Rectal smooth muscle tissue (tissue), 1 donor: ENCODE data around the gene RHD.
"Not testable (repeated sequence)": the region's sequence is repeated elsewhere in the genome, so short reads cannot be mapped to it uniquely, and the experiment has no call there.

Experiments used
- H3K27ac ChIP-seq: one replicate; pipeline ENCODE4 v1.7.0; 2013; ENCODE audit warnings: low read depth, low read length, inconsistent platforms
- H3K27me3 ChIP-seq: one replicate; pipeline ENCODE4 v1.7.0; 2013; ENCODE audit warnings: low read length; ENCODE audit not compliant: control insufficient read depth, insufficient read depth
- H3K36me3 ChIP-seq: one replicate; pipeline ENCODE4 v1.7.0; 2013; ENCODE audit warnings: low read length; ENCODE audit not compliant: control insufficient read depth, insufficient read depth
- H3K4me1 ChIP-seq: one replicate; pipeline ENCODE4 v1.7.0; 2013; ENCODE audit warnings: low read length; ENCODE audit not compliant: control insufficient read depth, insufficient read depth
- H3K4me3 ChIP-seq: one replicate; pipeline ENCODE4 v1.7.0; 2013; ENCODE audit warnings: low read length
- H3K9ac ChIP-seq: one replicate; pipeline ENCODE4 v1.7.0; 2013; ENCODE audit warnings: low read length

The RHD gene

GRCh38 chr1:25349606-25350005, 77.3 kb downstream of the RHD start:
- H3K27me3 ChIP-seq = no peaks in the 10 kb centered on the region
- H3K27ac ChIP-seq = no peak overlapping the region
- peaks cover 8% of the 10 kb centered on the region for H3K36me3 ChIP-seq
- H3K9ac ChIP-seq = no peak overlapping the region
- no peaks in the 10 kb centered on the region for H3K4me1 ChIP-seq
- no peak overlapping the region for H3K4me3 ChIP-seq

GRCh38 chr1:25355841-25356395, 83.6 kb downstream of the RHD start:
- Histone ChIP-seq H3K27me3 (no peaks in the 10 kb centered on the region), H3K4me1 (no peaks in the 10 kb centered on the region), H3K36me3 (peaks cover 16% of the 10 kb centered on the region), H3K4me3 (no peak overlapping the region), H3K27ac (no peak overlapping the region), H3K9ac (no peak overlapping the region)

GRCh38 chr1:25356441-25356840, 84.1 kb downstream of the RHD start:
- Histone ChIP-seq H3K4me1 (no peaks in the 10 kb centered on the region), H3K36me3 (peaks cover 21% of the 10 kb centered on the region), H3K4me3 (no peak overlapping the region), H3K27me3 (no peaks in the 10 kb centered on the region), H3K27ac (no peak overlapping the region), H3K9ac (no peak overlapping the region)

GRCh38 chr1:25356848-25357247, 84.5 kb downstream of the RHD start:
- no peak overlapping the region for H3K4me3 ChIP-seq
- H3K27me3 ChIP-seq = no peaks in the 10 kb centered on the region
- peaks cover 26% of the 10 kb centered on the region for H3K36me3 ChIP-seq
- H3K27ac ChIP-seq = no peak overlapping the region
- peaks cover 2% of the 10 kb centered on the region for H3K4me1 ChIP-seq
- H3K9ac ChIP-seq = no peak overlapping the region

- Histone ChIP-seq H3K36me3 (peaks cover 20% of the 10 kb centered on the region), H3K4me3 (no peak overlapping the region), H3K27ac (no peak overlapping the region), H3K9ac (no peak overlapping the region), H3K4me1 (peaks cover 3% of the 10 kb centered on the region), H3K27me3 (no peaks in the 10 kb centered on the region)
These were observed 88.6 kb downstream of the RHD start for GRCh38 chr1:25360596-25361581.

DNA sequence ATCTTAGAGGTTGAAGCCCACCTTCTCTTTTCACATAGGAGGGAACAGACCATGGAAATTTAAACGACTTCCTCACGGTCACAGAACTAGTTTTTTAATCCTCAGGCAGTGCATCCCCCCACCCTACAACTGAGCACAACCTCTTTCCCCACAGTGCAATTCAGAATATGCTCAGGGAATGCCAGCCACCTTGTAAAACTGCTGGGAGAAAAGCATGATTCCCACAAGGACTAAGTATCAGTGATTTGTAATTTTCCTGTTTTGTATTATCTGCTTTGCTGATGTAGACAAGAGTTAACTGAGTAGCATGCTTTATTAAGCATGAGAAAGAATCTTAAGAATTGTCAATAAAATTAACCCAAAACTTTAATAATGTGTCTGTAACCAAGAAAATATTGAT, 89.6 kb downstream of the RHD start:
- Histone ChIP-seq H3K27me3 (no peaks in the 10 kb centered on the region), H3K9ac (no peak overlapping the region), H3K27ac (no peak overlapping the region), H3K36me3 (peaks cover 14% of the 10 kb centered on the region), H3K4me1 (peaks cover 3% of the 10 kb centered on the region), H3K4me3 (no peak overlapping the region)

DNA sequence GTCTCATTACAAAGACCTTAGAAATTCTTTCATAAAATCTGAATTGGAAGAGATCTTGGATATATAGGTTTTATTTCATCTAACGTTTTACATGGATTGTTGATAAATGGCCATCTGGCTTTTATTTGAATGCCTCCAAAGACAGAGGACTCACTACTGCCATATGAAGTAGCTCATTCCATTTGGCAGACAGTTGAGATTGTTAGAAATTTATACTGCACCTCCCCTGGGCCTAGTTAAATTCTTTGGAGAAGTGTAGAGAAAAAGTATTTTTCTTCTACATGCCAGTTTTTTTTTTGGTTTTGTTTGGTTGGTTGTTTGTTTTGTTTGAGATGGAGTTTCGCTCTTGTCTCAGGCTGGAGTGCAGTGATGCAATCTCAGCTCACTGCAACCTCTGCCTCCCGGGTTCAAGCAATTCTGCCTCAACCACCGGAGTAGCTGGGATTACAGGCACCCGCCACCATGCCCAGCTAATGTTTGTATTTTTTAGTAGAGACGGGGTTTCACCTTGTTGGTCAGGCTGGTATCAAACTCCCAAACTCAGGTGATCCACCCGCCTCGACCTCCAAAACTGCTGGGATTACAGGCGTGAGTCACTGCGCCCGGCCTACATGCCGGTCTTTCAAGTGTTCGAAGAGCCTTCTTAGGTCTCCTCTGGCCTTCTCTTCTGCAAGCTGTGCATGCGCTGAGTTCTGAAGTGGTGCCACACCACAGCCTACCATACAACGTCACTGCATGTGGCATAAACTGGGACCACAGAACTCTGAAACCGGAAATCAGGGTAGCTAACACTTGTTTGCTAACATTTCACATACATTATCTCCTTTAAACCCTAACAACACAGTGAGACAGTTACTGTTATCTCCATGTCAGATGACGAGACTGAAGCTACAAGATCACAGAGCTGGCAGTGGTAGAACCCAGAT, 90.6 kb downstream of the RHD start:
- H3K27me3 ChIP-seq, H3K27ac ChIP-seq, H3K9ac ChIP-seq, H3K4me3 ChIP-seq, H3K4me1 ChIP-seq: not testable (repeated sequence)
- peaks cover 14% of the 10 kb centered on the region for H3K36me3 ChIP-seq

DNA sequence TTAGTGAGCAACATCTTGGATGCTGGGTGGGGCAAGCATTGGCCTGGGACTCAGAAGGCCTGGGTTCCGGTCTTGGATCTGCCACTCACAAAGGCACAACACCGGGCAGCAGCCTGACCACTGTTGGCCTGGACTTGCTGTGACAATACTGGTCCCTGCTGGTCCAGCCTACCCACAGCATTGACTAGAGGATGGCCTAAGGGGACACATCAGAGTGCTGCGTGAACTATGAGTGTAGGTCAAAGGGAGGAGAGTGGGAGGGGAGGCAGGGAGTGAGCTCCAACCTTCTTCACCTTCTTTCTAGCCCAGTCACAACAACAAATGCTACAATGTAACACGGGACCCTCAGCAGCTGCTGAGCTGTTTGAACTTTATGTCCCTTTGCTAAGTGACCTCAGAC, 96.9 kb downstream of the RHD start:
- H3K4me1 ChIP-seq = no peaks in the 10 kb centered on the region
- no peak overlapping the region for H3K27ac ChIP-seq
- H3K27me3 ChIP-seq = no peaks in the 10 kb centered on the region
- H3K4me3 ChIP-seq = no peak overlapping the region
- no peaks in the 10 kb centered on the region for H3K36me3 ChIP-seq
- H3K9ac ChIP-seq = no peak overlapping the region

DNA sequence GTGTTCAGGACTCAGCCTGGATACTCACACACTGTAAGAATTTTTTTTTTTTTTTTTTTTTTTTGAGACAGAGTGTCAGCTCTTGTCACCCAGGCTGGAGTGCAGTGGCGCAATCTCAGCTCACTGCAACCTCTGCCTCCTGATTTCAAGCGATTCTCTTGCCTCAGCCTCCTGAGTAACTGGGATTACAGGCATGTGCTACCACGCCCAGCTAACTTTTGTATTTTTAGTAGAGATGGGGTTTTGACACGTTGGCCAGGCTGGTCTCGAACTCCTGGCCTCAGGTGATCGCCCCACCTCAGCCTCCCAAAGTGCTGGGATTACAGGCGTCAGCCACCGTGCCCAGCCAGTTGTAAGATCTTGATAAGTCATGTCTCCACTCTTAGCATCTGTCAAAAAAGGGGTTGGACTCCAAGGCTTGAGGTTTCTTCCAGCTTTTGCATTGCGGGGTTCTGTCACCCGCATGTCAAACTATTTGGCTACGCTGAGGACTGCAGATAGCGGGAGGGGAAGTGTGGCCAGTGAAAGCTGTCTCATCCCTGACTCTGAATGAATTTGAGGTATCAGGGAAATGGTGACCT, 97.5 kb downstream of the RHD start:
- H3K9ac ChIP-seq, H3K36me3 ChIP-seq, H3K4me3 ChIP-seq, H3K27me3 ChIP-seq, H3K27ac ChIP-seq, H3K4me1 ChIP-seq: not testable (repeated sequence)

GRCh38 chr1:25371757-25372156, 99.4 kb downstream of the RHD start:
- not testable (repeated sequence) for H3K4me1 ChIP-seq, H3K27me3 ChIP-seq, H3K9ac ChIP-seq, H3K36me3 ChIP-seq, H3K27ac ChIP-seq, H3K4me3 ChIP-seq

- not testable (repeated sequence) for H3K9ac ChIP-seq, H3K27ac ChIP-seq, H3K27me3 ChIP-seq, H3K4me1 ChIP-seq, H3K36me3 ChIP-seq, H3K4me3 ChIP-seq
These were observed 106.1 kb downstream of the RHD start for GRCh38 chr1:25378367-25378766.
